Measurements from ENCODE around the gene RRP36.

RRP36 gene

DNA sequence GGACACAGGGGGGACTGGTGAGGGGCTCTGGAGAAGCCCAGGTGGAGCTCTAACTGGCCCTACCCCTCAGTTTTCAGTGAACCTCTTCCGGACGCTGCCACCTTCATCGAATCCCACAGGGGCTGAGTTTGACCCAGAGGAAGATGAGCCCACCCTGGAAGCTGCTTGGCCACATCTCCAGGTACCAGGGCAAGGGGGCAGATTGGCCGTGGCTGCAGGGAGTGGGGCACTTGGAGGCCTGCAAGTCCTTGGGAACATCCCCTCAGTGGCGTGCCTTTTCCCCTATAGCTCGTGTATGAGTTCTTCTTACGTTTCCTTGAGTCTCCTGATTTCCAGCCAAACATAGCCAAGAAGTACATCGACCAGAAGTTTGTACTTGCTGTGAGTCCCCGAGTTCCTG lies 14.3 kb upstream of the RRP36 start:
- no peak for DNase-seq

DNA sequence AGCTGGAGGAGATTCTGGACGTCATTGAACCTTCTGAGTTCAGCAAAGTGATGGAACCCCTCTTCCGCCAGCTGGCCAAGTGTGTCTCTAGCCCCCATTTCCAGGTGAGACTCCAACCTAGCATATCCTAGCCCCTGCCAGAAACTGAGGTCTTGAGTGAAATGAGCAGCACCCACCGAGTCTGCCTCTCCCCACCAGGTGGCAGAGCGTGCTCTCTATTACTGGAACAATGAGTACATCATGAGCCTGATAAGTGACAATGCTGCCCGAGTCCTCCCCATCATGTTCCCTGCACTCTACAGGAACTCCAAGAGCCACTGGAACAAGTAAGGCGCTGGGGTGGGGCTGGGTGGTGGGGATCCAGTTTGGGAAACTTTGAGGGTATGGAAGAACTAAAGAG lies 12.3 kb upstream of the RRP36 start:
- DNase-seq = no peak

DNA sequence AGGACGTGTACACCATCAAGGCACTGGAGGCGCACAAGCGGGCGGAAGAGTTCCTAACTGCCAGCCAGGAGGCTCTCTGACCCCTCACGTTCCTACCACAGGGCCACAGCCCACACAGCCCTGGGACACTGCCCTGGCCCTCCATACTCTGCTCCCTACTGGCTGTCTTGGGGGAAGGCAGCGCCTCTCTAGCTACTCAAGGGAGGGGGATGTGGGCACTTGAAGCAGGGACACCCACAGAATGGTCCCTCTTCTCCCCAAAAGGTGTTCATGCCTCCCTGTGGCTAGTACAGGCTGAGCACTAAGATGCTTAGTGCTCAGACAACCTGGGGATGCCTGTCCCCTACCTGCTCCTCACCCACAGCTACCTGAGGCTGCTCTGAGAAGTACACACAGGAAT lies 10.2 kb upstream of the RRP36 start:
- no peak for DNase-seq

DNA sequence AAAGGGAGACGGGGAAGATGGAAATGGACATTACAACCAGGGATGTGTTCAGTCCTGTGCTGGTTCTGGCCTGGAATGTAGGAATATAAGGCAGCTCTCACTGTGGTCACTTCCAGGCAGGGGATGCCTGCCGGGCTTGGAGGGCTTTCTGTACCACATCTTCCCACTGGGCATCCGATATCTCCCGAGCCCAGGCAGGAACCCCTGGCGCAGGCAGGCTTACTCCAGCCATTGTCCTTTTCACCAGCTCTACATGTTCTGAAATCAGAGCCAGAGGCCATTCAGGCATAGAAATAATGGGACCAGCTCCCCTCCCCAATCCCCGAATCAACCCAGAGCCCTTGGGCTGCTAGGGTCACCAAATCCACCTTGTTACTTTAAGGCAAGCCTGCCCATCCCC lies 9.1 kb upstream of the RRP36 start:
- no peak for DNase-seq

DNA sequence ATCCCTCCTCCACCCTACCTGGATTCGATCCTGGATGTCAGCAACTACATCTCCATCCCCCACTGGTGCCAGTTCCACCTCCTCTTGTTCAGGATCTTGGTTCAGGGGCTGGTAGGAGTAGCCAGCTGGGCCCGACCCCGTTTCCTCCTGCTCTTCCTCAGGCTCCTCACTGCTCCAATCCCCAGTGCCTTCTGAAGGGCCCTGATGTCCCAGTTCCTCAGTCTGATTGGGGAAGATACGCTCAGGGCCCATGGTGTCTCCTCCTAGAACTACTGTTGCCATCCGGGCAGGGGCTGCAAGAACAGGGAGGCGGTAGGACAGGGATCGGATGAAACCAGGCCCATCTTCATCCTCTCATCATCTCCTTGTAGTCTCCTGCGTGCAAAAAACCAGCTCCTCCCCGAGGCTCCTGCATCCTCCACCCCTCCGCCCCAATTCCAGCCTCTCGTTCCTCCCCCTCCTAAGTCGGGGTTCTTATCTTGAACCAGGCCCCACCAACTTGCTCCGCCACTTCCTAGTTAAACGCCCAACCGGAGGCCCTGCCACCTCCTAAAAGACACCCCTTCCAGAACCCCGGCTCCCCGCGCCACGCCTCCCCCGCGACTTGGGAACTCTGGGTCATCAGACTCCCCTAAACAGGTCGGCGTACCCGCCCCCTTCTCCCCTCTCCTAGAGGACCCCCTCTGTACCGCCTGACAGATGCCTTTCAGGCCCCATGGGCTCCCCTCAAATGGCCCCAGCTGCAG lies 8.2 kb upstream of the RRP36 start:
- DNase-seq = no peak

DNA sequence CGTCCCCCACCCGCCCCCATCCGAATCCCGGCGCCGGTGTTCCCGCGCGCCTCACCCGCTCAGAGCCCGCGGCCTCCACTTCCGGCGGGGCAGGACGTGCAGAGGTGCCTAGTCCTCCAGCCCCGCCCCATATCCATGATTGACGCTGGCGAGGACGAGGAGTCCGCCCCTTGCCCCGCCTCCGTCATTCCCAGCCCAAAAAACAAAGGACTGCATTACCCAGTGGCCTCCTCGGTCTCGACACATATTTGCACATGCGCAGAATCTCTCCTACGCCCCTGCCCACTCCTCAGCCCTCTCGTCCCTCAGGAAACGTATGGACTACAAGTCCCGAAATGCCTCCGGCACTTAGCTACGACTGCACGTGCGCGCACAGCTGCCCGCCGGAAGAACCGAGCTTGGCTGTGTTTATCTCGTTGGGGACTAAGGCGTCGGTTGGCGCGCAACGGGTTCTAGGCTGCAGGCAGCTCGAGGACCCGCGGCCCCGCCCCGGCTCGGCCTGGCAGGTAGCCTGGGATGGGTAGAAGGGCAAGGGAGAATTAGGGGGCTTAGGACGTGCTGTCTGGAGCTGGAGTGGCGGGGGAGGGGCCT lies 7.5 kb upstream of the RRP36 start, which contains the start of the genes KLHDC3 and MEA1:
Gene KLHDC3, plus strand, starts transcription at position 407 of the 591 bp plus-strand sequence. CDS start 2,944 bp downstream, outside the sequence.
Gene MEA1, minus strand, starts transcription at position 104 of the 591 bp plus-strand sequence. CDS start 133 bp downstream, outside the sequence.
- peak; percentile 100 for DNase-seq

DNA sequence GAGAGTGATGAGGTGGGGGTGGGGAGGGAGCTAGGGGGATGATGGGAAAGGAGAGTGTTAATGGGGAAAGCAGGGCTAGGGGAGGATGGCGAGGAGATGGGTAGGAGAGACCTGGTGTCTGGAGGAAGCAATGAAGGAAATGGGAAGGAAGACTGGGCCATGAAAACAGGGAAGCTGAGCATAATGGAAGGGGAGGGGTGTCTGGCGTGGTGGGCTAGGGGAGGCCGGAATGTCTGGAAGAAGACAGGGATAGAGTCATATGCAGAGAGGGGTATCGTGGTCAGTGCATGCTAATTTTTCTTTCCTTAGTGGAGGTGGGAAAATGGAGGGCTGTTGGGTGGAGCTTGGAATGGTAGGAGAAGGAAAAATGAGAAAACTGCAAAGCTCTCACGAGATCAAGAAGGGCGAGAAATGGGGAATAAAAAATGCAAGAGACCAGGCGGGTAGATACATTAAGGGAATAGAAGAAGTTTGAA lies 7.0 kb upstream of the RRP36 start:
- DNase-seq = no peak

DNA sequence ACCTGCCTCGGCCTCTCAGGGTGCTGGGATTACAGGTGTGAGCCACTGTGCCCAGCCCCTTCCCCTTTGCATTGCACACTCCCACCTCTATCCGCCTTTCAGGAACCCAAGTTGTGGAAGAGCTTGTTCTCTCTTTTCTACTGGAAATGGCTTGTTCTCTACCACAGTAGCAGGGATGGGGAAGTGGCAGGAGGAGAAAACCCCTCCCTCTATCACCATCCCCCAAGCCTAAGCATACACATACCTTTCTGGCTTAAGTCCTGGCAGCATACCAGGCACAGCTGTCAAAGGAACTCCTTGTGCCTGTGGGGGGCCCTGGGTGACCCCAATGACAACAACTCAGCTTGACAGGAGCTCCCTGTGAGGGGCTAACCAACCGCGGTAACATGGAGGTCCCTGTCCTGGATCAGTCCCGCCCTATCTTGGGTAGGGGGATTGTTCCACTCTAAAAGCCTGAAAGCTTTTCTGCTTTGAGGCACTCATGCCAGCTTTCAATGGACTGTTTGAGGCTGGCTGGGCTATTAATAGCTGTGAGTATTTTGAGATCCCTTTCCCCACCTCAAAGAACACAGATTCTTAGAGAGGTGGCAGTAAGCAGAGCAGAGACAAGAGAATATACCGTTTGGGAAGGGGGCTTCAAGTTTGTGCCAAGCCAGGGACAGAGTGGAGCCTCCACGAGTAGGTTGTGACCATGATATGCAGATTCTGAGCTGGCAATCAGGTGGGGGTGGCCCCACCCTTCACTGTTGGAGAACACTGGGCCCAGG lies 5.1 kb upstream of the RRP36 start:
- no peak for DNase-seq

DNA sequence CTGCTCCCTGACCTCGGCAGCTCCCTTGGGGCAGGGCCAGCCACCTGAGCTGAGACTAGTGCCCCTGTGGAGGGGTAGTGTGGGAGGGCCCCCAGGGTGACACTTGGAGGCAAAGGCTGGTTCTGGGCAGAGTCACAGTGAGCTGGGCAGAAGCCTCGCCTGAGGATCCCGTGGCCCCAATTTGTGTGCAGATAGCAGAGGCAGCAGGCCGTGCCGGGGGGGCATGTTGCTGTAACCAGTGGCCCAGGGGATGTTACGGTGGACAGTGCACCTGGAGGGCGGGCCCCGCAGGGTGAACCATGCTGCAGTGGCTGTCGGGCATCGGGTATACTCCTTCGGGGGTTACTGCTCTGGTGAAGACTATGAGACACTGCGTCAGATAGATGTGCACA lies 4.5 kb upstream of the RRP36 start:
- DNase-seq = no peak

DNA sequence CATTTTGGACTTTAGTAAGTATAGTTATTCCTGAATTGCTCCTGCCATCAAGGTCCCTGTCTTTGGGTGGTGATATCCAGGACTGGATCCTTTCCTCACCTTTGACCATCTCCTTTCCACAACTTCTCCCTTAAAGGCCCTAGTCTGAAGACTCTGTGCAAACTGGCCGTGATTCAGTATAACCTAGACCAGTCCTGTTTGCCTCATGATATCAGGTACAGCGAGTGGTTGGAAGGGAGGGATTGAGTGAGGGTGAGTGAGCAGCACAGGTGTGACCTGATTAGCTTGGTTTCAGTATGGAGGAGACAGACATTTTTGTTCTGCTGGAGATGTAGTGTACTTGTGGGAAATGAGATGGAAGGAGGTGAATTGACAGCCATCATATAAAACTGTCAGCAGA lies 2.3 kb upstream of the RRP36 start:
- no peak for DNase-seq

DNA sequence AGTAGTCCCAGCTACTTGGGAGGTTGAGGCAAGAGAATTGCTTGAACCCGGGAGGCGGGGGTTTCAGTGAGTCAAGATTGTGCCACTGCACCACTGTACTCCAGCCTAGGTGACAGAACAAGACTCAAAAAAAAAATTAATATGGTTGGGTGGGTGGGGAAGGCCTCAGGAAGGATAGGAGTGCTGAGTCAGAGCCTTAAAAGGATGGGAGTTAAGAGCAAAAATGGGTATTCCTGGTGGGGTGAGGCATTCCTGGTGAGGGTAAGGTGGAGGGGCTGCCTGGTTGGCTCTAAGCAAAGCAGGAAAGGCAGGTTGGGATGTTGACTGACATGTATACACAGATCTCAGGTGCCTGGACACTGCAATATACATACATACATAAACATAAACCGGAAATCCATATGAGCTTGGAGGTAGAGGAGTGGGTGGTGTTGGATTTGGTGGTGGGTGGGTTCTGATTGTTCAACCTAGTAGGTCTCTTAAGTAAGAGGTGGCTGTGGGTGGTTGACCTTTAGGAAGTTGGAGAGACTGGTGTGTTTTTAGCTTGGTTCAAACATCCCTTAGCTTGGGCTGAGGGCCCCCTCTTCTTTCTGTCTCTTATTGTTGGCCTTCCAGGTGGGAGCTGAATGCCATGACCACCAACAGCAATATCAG lies 1.2 kb upstream of the RRP36 start:
- no peak for DNase-seq

DNA sequence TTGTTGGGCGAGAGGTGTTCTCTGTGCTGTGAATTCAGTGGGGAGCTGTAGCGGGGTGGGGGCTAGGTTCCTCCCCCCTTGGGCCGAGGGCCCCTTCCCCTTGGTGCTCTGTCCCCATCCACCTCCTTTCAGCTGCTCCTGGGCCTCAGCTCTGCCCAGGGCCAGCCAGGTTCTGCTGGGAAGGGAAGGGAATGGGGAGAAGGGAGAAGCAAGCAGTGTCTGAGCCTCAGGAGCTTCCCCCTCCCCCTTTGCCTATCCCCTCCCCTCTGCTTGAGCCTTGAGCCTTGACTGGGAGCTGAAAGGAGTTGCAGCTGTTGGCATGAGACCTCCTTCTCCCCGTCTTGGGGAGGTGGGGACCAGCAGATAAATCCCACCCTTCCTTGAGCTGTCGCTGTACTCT lies 576 bp upstream of the RRP36 start:
- no peak for DNase-seq

DNA sequence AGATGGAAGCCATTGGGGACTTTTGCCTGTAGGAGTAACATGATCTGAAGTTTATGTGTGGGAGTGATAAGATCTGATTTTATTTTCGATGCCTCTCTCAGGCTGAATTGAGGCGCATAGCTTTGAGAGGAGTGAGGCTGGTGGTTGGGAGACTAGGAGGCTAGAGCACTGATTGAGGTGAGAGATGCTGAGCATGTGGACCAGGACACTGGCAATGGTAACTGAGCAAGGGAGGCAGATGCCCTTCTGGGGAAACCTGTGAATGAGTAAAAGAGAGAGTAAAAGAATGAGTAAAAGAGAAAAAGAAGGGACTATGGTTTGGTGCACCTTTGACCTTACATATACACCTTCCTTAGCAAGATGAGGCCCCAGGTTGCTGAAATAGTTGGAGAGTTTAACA lies 3.0 kb downstream of the RRP36 start:
- DNase-seq = no peak

DNA sequence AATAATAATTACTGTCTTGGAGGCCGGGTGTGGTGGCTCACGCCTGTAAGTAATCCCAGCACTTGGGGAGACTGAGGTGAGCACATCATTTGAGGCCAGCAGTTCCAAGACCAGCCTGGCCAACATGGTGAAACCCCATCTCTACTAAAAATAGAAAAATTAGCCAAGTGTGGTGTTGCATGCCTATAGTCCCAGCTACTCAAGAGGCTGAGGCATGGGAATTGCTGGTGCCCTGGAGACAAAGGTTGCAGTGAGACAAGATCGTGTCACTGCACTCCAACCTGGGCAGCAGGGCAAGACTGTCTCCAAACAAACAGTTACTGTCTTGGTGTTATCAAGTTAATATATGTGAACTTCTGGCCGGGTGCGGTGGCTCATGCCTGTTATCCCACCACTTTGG lies 4.9 kb downstream of the RRP36 start:
- DNase-seq = no peak

DNA sequence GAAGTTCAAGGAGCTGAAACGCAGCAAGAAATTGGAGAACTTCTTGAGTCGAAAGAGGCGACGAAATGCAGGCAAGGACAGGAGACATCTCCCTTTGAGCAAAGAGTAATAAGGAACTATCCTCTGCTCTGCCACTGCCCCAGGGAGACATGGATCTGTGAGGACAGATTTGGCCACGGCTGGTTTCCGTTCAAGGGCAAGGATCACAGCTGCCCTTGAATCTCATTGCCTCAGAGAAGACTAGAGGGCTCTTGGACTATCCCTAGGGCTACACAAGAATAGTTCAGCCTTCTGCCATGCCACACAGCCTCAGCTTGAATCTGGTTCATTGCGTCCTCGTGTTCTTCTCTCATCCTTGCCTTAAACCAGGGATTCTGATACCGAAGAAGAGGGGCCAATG lies 7.7 kb downstream of the RRP36 start:
- no peak for DNase-seq

DNA sequence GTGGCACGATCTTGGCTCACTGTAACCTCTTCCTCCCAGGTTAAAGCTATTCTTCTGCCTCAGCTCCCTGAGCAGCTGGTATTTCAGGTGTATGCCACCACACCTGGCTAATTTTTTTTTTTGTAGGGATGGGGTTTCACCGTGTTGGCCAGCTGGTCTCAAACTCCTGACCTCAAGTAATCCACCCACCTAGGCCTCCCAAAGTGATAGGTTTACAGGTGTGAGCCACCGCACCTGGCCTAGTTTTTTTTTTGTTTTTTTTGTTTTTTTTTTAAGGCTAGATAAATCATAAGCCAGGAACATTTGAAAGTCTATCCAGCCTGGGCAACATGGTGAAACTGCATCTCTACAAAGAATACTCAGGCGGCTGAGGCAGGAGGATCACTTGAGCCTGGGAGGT lies 10.9 kb downstream of the RRP36 start:
- DNase-seq = no peak

DNA sequence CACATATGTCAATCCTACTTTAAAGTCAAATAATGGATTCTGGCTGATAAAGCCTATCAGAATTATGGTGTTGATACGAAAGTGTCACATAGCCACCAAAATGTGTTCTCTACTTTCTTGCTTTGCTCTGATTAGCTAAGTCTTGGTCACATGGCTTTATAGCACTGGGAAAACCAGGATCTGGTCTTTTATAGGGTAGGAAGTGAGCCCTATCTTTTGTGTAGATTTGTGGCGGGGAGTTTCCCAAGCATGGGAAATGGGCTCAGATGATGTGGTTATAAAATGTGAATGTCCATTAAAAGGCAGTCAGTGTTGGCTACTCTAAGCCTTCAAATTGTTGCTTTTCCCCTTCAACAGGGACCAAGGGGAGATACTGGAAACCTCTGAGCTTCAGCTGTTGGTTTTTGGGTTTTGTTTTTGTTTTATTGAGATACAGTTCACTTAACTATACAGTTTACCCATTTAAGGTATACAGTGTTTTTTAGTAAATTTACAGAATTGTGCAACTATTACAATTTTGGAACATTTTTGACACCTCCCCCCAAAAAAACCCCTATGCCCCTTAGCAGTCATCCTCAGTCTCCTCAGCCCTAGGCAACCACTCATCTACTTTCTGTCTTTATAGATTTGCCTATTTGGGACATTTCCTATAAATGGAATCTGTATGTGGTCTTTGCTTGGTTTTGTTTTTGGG lies 12.2 kb downstream of the RRP36 start:
- DNase-seq = no peak

DNA sequence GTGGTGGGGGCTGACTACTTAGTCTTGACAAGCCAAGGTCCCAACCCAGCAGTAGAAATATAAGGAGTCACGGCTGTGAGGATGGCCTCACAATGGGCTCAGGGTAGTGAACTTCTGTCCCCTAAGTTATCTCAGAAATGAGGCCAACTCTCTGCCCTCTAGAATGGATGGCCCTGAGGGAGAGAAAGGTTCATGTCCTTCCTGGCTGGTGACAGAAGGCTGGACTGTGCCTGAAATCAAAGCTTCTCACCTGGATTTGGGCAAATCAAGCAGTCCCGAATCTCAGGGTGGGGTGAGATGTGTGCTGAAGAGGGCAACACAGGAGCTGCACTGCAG lies 12.7 kb downstream of the RRP36 start:
- DNase-seq = no peak

DNA sequence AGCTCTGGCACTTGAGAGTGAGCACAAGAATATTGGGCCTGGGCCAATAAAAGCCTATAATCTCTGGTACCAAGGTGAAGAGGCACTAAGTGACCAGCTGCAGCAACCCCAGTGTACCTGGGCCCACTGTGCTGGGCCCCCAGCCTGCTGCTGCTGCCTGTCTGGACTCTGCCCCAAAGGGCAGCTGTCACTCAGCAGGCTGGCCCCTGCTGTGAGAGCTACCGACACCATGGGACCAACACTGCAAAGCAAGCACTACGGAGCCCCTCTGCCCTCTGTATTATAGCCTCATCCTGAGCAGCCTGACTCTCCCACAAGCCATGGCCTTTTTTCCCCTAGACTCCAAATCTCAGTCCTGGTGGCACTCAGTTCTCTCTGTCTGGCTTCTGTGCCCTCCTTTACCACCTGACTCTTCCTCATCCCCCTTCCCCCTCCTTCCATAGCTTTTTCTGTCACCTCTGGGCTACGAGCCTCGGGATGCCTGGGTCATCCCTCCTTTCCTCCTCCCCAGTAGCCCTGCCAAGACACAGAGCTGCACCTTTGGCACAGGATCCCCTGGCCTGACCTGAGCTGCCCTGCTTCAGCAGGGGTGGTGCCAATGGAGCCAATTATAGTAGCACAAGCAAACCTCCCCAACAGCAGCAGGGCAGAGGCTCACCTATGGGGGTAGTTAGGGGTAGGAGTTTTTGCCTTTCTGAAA lies 14.2 kb downstream of the RRP36 start:
- no peak for DNase-seq

DNA sequence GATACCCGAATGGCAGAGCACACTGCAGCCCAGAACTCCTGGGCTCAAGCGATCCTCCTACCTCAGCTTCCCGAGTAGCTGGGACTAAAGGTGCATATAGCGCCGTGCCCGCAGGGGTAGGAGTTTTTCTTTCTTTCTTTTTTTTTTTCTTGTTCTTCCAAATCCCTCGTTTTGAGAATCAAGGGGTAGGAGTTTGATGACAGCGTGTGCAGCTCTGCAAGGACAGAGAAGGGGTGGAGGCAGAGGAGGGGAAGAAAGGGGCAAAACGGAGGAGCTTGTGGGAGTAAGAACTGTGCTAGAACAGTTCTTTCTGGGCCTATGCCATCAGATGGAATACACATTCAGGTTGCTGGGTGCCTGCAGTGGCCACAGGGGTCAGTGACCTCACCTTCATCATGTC lies 15.3 kb downstream of the RRP36 start:
- DNase-seq = no peak

DNA sequence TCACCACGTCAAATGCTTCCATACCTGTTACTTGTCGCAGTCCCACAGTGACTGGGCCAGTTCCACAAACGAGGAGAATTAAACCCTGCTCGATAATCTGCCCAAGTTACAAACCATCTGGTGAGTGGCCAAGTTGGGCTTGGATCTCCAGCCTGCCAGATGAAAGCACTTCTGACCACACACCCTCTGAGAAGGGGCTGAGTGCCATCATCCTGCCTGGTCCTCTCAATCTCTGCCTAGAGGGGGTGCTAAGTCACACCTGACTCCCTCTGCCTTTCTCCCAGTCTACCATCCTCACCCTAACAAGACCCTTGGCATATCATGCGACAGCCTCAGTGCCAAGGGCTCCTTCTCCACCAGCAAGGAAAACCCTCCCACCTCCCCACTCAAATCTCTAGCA lies 15.8 kb downstream of the RRP36 start:
- no peak for DNase-seq

DNA sequence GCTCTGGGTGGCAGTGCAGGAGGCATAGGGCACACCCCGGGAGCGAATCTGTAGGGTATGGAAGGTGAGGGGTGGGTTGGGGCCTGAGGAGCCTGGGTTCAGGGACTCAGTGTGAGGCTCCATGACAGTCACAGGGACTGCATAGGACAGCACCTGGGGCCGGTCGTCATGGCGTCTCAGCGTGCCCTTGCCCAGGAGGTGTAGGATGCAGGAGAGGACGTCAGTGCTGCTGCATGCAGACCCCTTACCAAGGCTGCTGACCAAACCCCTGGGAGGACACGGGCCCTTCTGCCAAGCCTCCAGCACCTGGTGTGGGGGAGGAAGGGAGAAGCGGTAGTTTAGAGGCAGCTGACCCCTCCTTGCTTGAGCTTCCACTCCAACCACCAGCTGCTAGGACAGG lies 16.3 kb downstream of the RRP36 start:
- DNase-seq = no peak
